Neural progenitor cell (in vitro differentiated cells): Measurements from ENCODE around the gene CCDC68. TPM values are rescaled to one million over a fixed set of nuclear protein-coding genes. Genes with fewer than 3 reads are reported as not detected.

Source experiments
- DNase-seq: peaks from one replicate; pipeline ENCODE4 v3.0.0-alpha.2; 2016; ENCODE audit warnings: low spot score
- H2AFZ ChIP-seq: fragments of 200-600 bp; sonication (generic); replicated peaks from 2 replicates; pipeline ENCODE4 v1.6.1; 2016; ENCODE audit warnings: antibody characterized with exemption
- H3F3A ChIP-seq: fragments of 200-600 bp; sonication (generic); 2 replicates; pipeline ENCODE4 v1.6.1; 2016; ENCODE audit warnings: antibody characterized with exemption, low read depth
- H3K27ac ChIP-seq: fragments of 200-600 bp; sonication (generic); 2 replicates; pipeline ENCODE4 v1.5.1; 2016; ENCODE audit warnings: mild to moderate bottlenecking
- H3K27me3 ChIP-seq: fragments of 200-600 bp; sonication (generic); 2 replicates; pipeline ENCODE4 v1.6.1; 2016; ENCODE audit warnings: mild to moderate bottlenecking, moderate library complexity
- H3K36me3 ChIP-seq: fragments of 200-600 bp; sonication (generic); 2 replicates; pipeline ENCODE4 v1.5.1; 2016
- H3K4me1 ChIP-seq: fragments of 200-600 bp; sonication (generic); 2 replicates; pipeline ENCODE4 v1.6.1; 2016; ENCODE audit warnings: mixed run types
- H3K4me2 ChIP-seq: fragments of 200-600 bp; sonication (generic); 2 replicates; pipeline ENCODE4 v1.6.1; 2016
- H3K4me3 ChIP-seq: fragments of 200-600 bp; sonication (generic); 2 replicates; pipeline ENCODE4 v1.5.1; 2016
- H3K79me2 ChIP-seq: fragments of 200-600 bp; sonication (generic); 2 replicates; pipeline ENCODE4 v1.6.1; 2016; ENCODE audit warnings: low read depth
- H3K9ac ChIP-seq: fragments of 200-600 bp; sonication (generic); 2 replicates; pipeline ENCODE4 v1.6.1; 2016
- H3K9me3 ChIP-seq: fragments of 200-600 bp; sonication (generic); 2 replicates; pipeline ENCODE4 v1.5.1; 2016; ENCODE audit warnings: low read depth
- H4K20me1 ChIP-seq: fragments of 200-600 bp; sonication (generic); 2 replicates; pipeline ENCODE4 v1.6.1; 2016; ENCODE audit warnings: low read depth
- H3K27ac Mint-ChIP-seq: 3 replicates; pipeline ENCODE4 v1.8.0; 2021; ENCODE audit warnings: mixed read lengths
- H3K27me3 Mint-ChIP-seq: 2 replicates; pipeline ENCODE4 v1.8.0; 2022; ENCODE audit warnings: low read depth, mild to moderate bottlenecking, inconsistent platforms, moderate library complexity, mixed read lengths; ENCODE audit not compliant: insufficient read depth
- H3K36me3 Mint-ChIP-seq: 3 replicates; pipeline ENCODE4 v1.8.0; 2021; ENCODE audit warnings: mixed read lengths
- H3K4me1 Mint-ChIP-seq: 3 replicates; pipeline ENCODE4 v1.8.0; 2021; ENCODE audit warnings: mixed read lengths
- H3K4me3 Mint-ChIP-seq: 3 replicates; pipeline ENCODE4 v1.8.0; 2021; ENCODE audit warnings: mild to moderate bottlenecking, moderate library complexity, mixed read lengths
- H3K9me3 Mint-ChIP-seq: 3 replicates; pipeline ENCODE4 v1.8.0; 2020; ENCODE audit warnings: mixed read lengths
- EZH2 ChIP-seq: fragments of 200-600 bp; sonication (generic); IDR thresholded peaks from 2 replicates; pipeline ENCODE4 v1.6.1; 2017; ENCODE audit warnings: antibody characterized with exemption, mild to moderate bottlenecking, moderate library complexity
- EZH2phosphoT487 ChIP-seq: fragments of 200-600 bp; sonication (generic); IDR thresholded peaks from 2 replicates; pipeline ENCODE4 v1.6.1; 2017; ENCODE audit warnings: antibody characterized with exemption
- total RNA-seq: library from RNA; depleted of rRNA; stranded (reverse); fragments of >200 nt; gene quantifications from 2 replicates; pipeline ENCODE4 v1.2.3, GENCODE V29; 2015; ENCODE audit warnings: low replicate concordance
- TF ChIP-seq, protein P1 (sequence below): fragments of 200-600 bp; sonication (generic); IDR thresholded peaks from 2 replicates; pipeline ENCODE4 v1.5.1; 2017; ENCODE audit warnings: antibody characterized with exemption, mild to moderate bottlenecking

CCDC68 gene
- total RNA-seq, 1 donor from 2014 or later, result not detected

DNA sequence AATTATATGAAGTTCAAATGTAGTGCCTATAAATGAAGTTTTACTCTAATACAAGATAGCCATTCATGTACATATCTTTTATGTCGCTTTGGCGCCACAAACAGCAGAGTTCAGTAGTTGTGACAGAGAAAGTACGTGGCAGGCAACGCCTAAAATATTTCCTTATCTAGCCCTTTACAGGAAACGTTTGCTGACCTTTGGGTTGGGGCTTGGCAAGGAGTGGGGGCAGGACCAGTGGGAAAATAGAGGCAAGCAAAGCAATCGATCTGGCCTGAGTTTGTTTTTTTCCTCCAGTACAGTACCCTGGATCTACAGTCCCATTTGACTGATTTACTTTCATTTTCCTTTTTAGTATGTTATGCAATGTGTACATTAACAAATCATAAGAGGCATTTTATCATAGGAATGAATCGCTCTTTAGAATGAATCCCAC is 13.1 kb downstream of the CCDC68 start:
- TF ChIP-seq EZH2 (no peak), EZH2phosphoT487 (no peak)
- TF ChIP-seq, protein P1, sequence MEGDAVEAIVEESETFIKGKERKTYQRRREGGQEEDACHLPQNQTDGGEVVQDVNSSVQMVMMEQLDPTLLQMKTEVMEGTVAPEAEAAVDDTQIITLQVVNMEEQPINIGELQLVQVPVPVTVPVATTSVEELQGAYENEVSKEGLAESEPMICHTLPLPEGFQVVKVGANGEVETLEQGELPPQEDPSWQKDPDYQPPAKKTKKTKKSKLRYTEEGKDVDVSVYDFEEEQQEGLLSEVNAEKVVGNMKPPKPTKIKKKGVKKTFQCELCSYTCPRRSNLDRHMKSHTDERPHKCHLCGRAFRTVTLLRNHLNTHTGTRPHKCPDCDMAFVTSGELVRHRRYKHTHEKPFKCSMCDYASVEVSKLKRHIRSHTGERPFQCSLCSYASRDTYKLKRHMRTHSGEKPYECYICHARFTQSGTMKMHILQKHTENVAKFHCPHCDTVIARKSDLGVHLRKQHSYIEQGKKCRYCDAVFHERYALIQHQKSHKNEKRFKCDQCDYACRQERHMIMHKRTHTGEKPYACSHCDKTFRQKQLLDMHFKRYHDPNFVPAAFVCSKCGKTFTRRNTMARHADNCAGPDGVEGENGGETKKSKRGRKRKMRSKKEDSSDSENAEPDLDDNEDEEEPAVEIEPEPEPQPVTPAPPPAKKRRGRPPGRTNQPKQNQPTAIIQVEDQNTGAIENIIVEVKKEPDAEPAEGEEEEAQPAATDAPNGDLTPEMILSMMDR, result no peak
- no peak for DNase-seq
- Histone ChIP-seq H3K27ac (no peak overlapping the region), H2AFZ (no peak overlapping the region), H3K4me2 (no peak overlapping the region), H3K27me3 (no peaks in the 10 kb centered on the region), H4K20me1 (no peaks in the 10 kb centered on the region), H3K9ac (no peak overlapping the region), H3K36me3 (no peaks in the 10 kb centered on the region), H3K4me1 (no peaks in the 10 kb centered on the region), H3K9me3 (no peaks in the 10 kb centered on the region), H3F3A (no peaks in the 10 kb centered on the region), H3K79me2 (no peaks in the 10 kb centered on the region), H3K4me3 (no peak overlapping the region)
- Mint-ChIP-seq H3K9me3 (no peaks in the 10 kb centered on the region), H3K4me3 (no peak overlapping the region), H3K36me3 (no peaks in the 10 kb centered on the region), H3K4me1 (no peaks in the 10 kb centered on the region), H3K27me3 (no peaks in the 10 kb centered on the region), H3K27ac (no peak overlapping the region)

DNA sequence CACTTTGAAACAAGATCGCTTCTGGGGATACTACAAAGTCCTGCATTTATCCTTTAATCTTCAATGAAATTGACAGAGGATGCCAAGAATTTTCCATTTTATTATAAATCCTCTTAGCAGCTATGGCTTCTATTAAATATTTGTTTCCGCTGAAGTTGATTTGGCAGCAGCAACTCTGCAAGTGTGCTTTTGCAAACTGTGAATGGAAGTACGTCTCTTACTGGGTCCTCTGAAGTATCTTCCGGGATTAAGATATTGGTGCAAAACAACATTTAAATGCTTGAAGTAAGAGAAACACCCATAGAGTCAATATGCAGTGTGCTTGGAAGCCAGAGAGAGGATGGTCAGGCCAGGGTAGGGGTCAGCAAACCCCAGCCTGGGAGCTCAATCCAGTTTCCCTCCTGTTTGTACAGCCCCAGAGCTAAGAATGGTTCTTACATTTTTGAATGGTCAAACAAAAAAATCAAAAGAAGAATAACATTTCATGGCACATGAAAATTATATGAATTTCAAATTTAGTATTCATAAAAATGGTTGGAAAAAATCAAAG is 13.6 kb downstream of the CCDC68 start:
- H3K4me3 ChIP-seq, result no peak overlapping the region
- H3K4me1 ChIP-seq, result no peaks in the 10 kb centered on the region
- H3K79me2 ChIP-seq, result no peaks in the 10 kb centered on the region
- Mint-ChIP-seq H3K27me3 (no peaks in the 10 kb centered on the region), H3K36me3 (no peaks in the 10 kb centered on the region), H3K4me3 (no peak overlapping the region), H3K9me3 (no peaks in the 10 kb centered on the region), H3K27ac (no peak overlapping the region), H3K4me1 (no peaks in the 10 kb centered on the region)
- no peaks in the 10 kb centered on the region for H3K9me3 ChIP-seq
- H2AFZ ChIP-seq, result no peak overlapping the region
- DNase-seq, result no peak
- H3K27me3 ChIP-seq, result no peaks in the 10 kb centered on the region
- H3F3A ChIP-seq, result no peaks in the 10 kb centered on the region
- H3K27ac ChIP-seq, result no peak overlapping the region
- no peak overlapping the region for H3K4me2 ChIP-seq
- H3K9ac ChIP-seq, result no peak overlapping the region
- no peaks in the 10 kb centered on the region for H4K20me1 ChIP-seq
- TF ChIP-seq EZH2phosphoT487 (no peak), EZH2 (no peak)
- TF ChIP-seq, protein P1, result no peak
- no peaks in the 10 kb centered on the region for H3K36me3 ChIP-seq

DNA sequence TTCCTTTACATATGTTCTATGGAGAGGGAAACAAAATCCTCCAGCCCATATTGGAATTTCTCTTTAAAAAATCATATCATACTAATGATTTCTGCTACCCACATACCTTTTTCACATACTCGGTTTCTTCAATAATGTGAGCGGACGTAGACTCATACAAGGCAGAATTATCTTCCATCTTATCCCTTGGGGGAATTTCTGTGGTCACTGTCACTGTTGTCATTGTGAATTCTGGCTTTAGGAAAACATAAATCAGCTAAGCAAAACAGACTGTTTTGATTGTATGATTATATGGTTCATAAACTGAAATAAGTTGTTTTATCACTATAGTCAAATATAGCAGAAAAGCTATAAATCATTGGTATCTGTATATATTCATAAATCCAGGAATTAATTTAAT is 16.7 kb downstream of the CCDC68 start:
- no peaks in the 10 kb centered on the region for H3K4me1 Mint-ChIP-seq
- no peak overlapping the region for H3K4me3 Mint-ChIP-seq
- H3K27ac Mint-ChIP-seq, result no peak overlapping the region

More for the DNA sequence above, 16.7 kb downstream of the CCDC68 start:
- Histone ChIP-seq H3K4me1 (no peaks in the 10 kb centered on the region), H3K36me3 (no peaks in the 10 kb centered on the region), H3K27ac (no peak overlapping the region), H3K4me2 (no peak overlapping the region), H3K27me3 (no peaks in the 10 kb centered on the region), H2AFZ (no peak overlapping the region), H4K20me1 (no peaks in the 10 kb centered on the region), H3K9me3 (no peaks in the 10 kb centered on the region), H3F3A (no peaks in the 10 kb centered on the region), H3K79me2 (no peaks in the 10 kb centered on the region), H3K4me3 (no peak overlapping the region), H3K9ac (no peak overlapping the region)
- H3K27me3 Mint-ChIP-seq, result no peaks in the 10 kb centered on the region
- TF ChIP-seq EZH2 (no peak), EZH2phosphoT487 (no peak)
- TF ChIP-seq, protein P1, result no peak
- H3K36me3 Mint-ChIP-seq, result no peaks in the 10 kb centered on the region
- no peaks in the 10 kb centered on the region for H3K9me3 Mint-ChIP-seq
- no peak for DNase-seq
